ENCODE measurements around the gene SQOR.
A peak's percentile ranks its signal among the peaks of the same experiment; 100 is the strongest.

The SQOR gene

DNA sequence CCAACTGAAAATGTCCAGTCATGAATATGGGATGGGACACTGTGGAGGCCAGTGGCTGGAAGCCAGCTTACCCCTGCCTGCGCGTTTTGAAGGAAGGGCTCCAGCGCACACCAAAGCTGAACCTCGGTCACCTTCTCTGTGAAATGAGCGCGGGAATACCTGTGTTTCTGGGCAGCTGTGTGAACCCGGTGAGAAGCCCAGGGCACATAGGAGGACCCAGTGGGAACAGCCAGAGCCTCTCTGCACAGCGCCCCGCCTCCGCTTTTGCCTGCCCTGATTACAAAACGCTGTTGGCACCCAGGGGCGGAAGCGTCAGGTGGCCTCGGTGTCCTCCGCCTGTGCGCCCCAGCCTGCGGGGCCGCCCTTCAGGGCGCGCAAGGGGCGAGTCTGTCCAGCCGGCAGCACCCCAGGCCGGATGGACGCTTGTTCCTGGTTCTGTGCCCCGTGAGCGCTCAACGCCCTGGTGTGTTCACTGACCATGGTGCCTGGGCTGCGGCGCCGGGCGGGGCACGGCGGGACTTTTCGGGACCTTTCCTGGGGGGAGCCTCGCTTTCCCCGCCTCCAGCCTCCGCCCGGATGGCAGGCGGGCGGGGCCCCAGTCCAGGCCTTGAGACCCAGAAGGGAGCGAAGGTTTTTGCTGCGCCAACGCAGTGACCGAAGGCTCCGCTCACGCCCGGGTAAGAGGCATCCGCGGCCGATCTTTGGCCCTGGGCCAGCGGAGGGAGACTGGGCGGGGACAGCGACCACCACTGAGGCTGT lies at the start of gene SQOR:
TSS of gene SQOR (plus strand) at position 598 of the 759 bp plus-strand sequence. CDS start 23,895 bp downstream, outside the sequence.
- DNase-seq (ENCODE audit: low read depth), result peak; percentile 70
- H3K4me3 ChIP-seq (ENCODE audit: low read length), result peak within 1 kb of the TSS; percentile 81
- no peak for TF ChIP-seq CTCF (conservative IDR thresholded peaks at IDR 0.05; ENCODE audit: low read length)

DNA sequence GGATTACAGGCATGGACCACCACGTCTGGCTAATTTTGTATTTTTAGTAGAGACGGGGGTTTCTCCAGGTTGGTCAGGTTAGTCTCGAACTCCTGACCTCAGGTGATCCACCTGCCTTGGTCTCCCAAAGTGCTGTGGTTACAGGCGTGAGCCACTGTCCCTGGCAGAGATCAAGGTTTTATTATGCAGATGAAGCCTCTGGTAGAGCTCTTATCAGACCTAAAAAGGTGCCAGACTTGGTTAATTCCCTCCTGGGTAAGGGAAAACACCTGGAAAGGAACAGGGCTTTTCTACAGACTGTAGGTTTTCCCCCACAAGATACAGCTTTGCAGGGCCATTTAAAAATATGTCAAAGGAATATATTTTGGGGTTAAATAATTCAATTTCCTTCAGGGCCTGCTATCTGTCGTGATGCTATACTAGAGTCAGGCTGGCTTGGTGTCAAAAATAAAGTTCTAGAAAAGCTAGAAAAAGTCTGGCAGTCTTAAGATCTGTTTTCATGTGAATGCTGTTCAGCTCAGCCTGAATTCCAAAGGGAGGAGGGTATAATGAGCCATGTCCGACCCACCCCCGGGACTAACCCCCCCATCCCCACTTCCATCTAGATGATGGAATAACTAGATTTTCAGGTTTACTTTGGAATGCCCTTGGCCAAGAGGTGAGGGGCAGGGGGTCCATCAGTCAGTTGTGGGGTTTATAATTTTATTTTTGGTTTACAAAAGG lies 49.6 kb upstream of the SQOR start:
- no peak for TF ChIP-seq CTCF (conservative IDR thresholded peaks at IDR 0.05; ENCODE audit: low read length)
- H3K4me3 ChIP-seq (ENCODE audit: low read length), result no peak overlapping the region
- DNase-seq (ENCODE audit: low read depth), result no peak

DNA sequence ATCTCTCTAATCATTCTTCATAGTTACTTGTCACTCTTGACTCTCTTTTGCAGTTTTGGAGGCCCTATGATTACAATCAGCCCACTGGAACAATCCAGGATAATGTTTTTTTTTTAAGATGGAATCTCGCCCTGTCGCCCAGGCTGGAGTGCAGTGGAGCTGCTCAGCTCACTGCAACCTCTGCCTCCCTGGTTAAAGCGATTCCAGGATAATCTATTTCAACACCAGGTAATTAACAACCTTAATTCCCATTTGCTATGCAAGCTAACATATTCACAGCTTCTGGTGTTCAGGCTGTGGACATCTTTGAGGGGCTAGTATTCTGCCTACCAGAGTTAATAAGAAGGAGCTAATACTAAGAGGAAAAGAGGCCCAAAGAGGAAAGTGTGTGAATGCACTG lies 48.7 kb upstream of the SQOR start:
- TF ChIP-seq CTCF (conservative IDR thresholded peaks at IDR 0.05; ENCODE audit: low read length), result no peak
- no peak for DNase-seq (ENCODE audit: low read depth)
- peak overlapping the region; percentile 64 for H3K4me3 ChIP-seq (ENCODE audit: low read length)

- DNase-seq (ENCODE audit: low read depth), result no peak
- no peak for TF ChIP-seq CTCF (conservative IDR thresholded peaks at IDR 0.05; ENCODE audit: low read length)
Measured at GRCh38 chr15:45586601-45587094, 48.2 kb upstream of the SQOR start.

GRCh38 chr15:45587095-45587862 lies 47.5 kb upstream of the SQOR start, which contains the start of gene BLOC1S6:
BLOC1S6 (plus strand) TSS chr15:45587379; CDS start chr15:45587444, 65 bp downstream.
- no peak for TF ChIP-seq CTCF (conservative IDR thresholded peaks at IDR 0.05; ENCODE audit: low read length)

More at GRCh38 chr15:45586601-45587094, 48.2 kb upstream of the SQOR start:
- H3K4me3 ChIP-seq (ENCODE audit: low read length), result peak overlapping the region; percentile 64

GRCh38 chr15:45587863-45588170 lies 47.0 kb upstream of the SQOR start:
- DNase-seq (ENCODE audit: low read depth), result no peak
- no peak for TF ChIP-seq CTCF (conservative IDR thresholded peaks at IDR 0.05; ENCODE audit: low read length)
- peak overlapping the region; percentile 64 for H3K4me3 ChIP-seq (ENCODE audit: low read length)

More at GRCh38 chr15:45587095-45587862, 47.5 kb upstream of the SQOR start, which contains the start of gene BLOC1S6:
- peak within 1 kb of the TSS; percentile 64 for H3K4me3 ChIP-seq (ENCODE audit: low read length)
- DNase-seq (ENCODE audit: low read depth), result peak; percentile 88

All from AG10803 (cell line).